HEK293 (cell line): ENCODE results near the gene RFESD.

Experiments
- CTCF ChIA-PET: fragments of 350-600 bp; formaldehyde crosslinking; extraction: SDS; loops from one replicate; lab custom pipeline; 2021; ENCODE audit warnings: antibody characterized with exemption; lab: Yijun Ruan, JAX
- POLR2A ChIA-PET: fragments of 300-600 bp; formaldehyde crosslinking; extraction: SDS; loops from one replicate; lab custom pipeline; 2020; ENCODE audit warnings: antibody characterized with exemption, inconsistent platforms; lab: Yijun Ruan, JAX
- H3K27ac ChIP-seq: fragments of 200-500 bp; sonication (Bioruptor generic); 2 replicates; pipeline ENCODE4 v1.5.1; 2014; ENCODE audit warnings: low read depth, low read length, control low read depth, inconsistent platforms; ENCODE audit errors: extremely low read depth
- H3K36me3 ChIP-seq, 2 experiments: fragments of 200-500 bp in 1 of 2; sonication (Bioruptor generic) in 1 of 2; 1 replicate in 1 of 2; 2 replicates in 1 of 2; pipeline ENCODE4 v1.5.1; 2014 to 2017; ENCODE audit warnings: inconsistent platforms in 2 of 2, low read length in 2 of 2; ENCODE audit not compliant: control insufficient read depth in 2 of 2, insufficient read depth in 1 of 2
- H3K4me1 ChIP-seq: fragments of 200-500 bp; sonication (Bioruptor generic); 2 replicates; pipeline ENCODE4 v1.5.1; 2014; ENCODE audit warnings: mild to moderate bottlenecking, low read length, inconsistent platforms; ENCODE audit not compliant: control insufficient read depth, insufficient read depth
- H3K4me3 ChIP-seq: 2 replicates; pipeline ENCODE4 v1.5.1; 2011; ENCODE audit warnings: low read depth, mild to moderate bottlenecking, control low read depth, low read length, moderate library complexity
- H3K9me3 ChIP-seq: fragments of 200-500 bp; sonication (Bioruptor generic); 2 replicates; pipeline ENCODE4 v1.5.1; 2014; ENCODE audit warnings: low read depth, low read length, inconsistent platforms; ENCODE audit not compliant: control insufficient read depth, insufficient read depth
- GFI1B ChIP-seq: fragments of 450-650 bp; formaldehyde crosslinking; IDR thresholded peaks from 2 replicates; pipeline ENCODE4 v1.5.1; 2016; ENCODE audit warnings: missing biosample characterization, missing genetic modification characterization
- GLI2 ChIP-seq: fragments of 450-650 bp; formaldehyde crosslinking; IDR thresholded peaks from 2 replicates; pipeline ENCODE4; 2017; ENCODE audit warnings: missing biosample characterization, missing genetic modification characterization, low read depth, borderline replicate concordance
- GLIS1 ChIP-seq: fragments of 450-650 bp; formaldehyde crosslinking; IDR thresholded peaks from 2 replicates; pipeline ENCODE4 v1.5.1; 2016; ENCODE audit warnings: missing biosample characterization, missing genetic modification characterization
- HOXA7 ChIP-seq: sonication (generic); formaldehyde crosslinking; IDR thresholded peaks from 2 replicates; pipeline ENCODE4 v1.8.1; 2022; ENCODE audit warnings: missing genetic modification reagents, borderline replicate concordance
- ZFP41 ChIP-seq: fragments of 450-650 bp; formaldehyde crosslinking; IDR thresholded peaks from 2 replicates; pipeline ENCODE4 v1.5.1; 2016; ENCODE audit warnings: missing biosample characterization, missing genetic modification characterization, borderline replicate concordance
- ZNF174 ChIP-seq: fragments of 450-650 bp; formaldehyde crosslinking; IDR thresholded peaks from 2 replicates; pipeline ENCODE4 v1.5.0; 2017; ENCODE audit warnings: missing biosample characterization, mild to moderate bottlenecking, missing genetic modification characterization
- ZNF274 ChIP-seq, 2 experiments: fragments of 200-500 bp in 1 of 2; fragments of 450-650 bp in 1 of 2; sonication (Bioruptor generic) in 1 of 2; formaldehyde crosslinking in 1 of 2; IDR thresholded peaks; 2 replicates each; pipeline versions ENCODE4 v1.5.1 to v1.6.1; 2014 to 2016; ENCODE audit warnings: borderline replicate concordance in 1 of 2, inconsistent platforms in 1 of 2, low read length in 1 of 2, missing biosample characterization in 1 of 2, missing genetic modification characterization in 1 of 2
- ZNF311 ChIP-seq: fragments of 450-650 bp; formaldehyde crosslinking; IDR thresholded peaks from 2 replicates; pipeline ENCODE4 v1.5.1; 2017; ENCODE audit warnings: missing biosample characterization, missing genetic modification characterization, borderline replicate concordance
- ZNF354C ChIP-seq: fragments of 450-650 bp; formaldehyde crosslinking; IDR thresholded peaks from 2 replicates; pipeline ENCODE4 v1.5.1; 2016; ENCODE audit warnings: missing biosample characterization, missing genetic modification characterization, low read depth, borderline replicate concordance
- ZNF514 ChIP-seq: fragments of 450-650 bp; formaldehyde crosslinking; IDR thresholded peaks from 2 replicates; pipeline ENCODE4 v1.5.1; 2016; ENCODE audit warnings: missing biosample characterization, missing genetic modification characterization
- ZNF660 ChIP-seq: fragments of 450-650 bp; IDR thresholded peaks from 2 replicates; pipeline ENCODE4 v1.5.1; 2018; ENCODE audit warnings: missing biosample characterization, mild to moderate bottlenecking, missing genetic modification characterization
- ZNF707 ChIP-seq: fragments of 450-650 bp; formaldehyde crosslinking; IDR thresholded peaks from 2 replicates; pipeline ENCODE4 v1.5.1; 2016; ENCODE audit warnings: missing biosample characterization, missing genetic modification characterization
- ZNF76 ChIP-seq: fragments of 450-650 bp; formaldehyde crosslinking; IDR thresholded peaks from 2 replicates; pipeline ENCODE4; 2016; ENCODE audit warnings: low read depth, missing biosample characterization, missing genetic modification characterization, borderline replicate concordance
- TF ChIP-seq, protein P1 (sequence below): fragments of 450-650 bp; formaldehyde crosslinking; IDR thresholded peaks from 2 replicates; pipeline ENCODE4 v1.5.1; 2017; ENCODE audit warnings: missing biosample characterization, missing genetic modification characterization
- TF ChIP-seq, protein P2 (sequence below): fragments of 450-650 bp; formaldehyde crosslinking; IDR thresholded peaks from 2 replicates; pipeline ENCODE4 v1.5.1; 2017; ENCODE audit warnings: missing biosample characterization, mild to moderate bottlenecking, missing genetic modification characterization, moderate library complexity
- TF ChIP-seq, protein P3 (sequence below): fragments of 450-650 bp; IDR thresholded peaks from 2 replicates; pipeline ENCODE4 v1.5.1; 2018; ENCODE audit warnings: missing biosample characterization, mild to moderate bottlenecking, missing genetic modification characterization
- TF ChIP-seq, protein P4 (sequence below): fragments of 450-650 bp; formaldehyde crosslinking; IDR thresholded peaks from 2 replicates; pipeline ENCODE4 v1.5.1; 2016; ENCODE audit warnings: missing biosample characterization, missing genetic modification characterization, borderline replicate concordance

Gene RFESD

DNA sequence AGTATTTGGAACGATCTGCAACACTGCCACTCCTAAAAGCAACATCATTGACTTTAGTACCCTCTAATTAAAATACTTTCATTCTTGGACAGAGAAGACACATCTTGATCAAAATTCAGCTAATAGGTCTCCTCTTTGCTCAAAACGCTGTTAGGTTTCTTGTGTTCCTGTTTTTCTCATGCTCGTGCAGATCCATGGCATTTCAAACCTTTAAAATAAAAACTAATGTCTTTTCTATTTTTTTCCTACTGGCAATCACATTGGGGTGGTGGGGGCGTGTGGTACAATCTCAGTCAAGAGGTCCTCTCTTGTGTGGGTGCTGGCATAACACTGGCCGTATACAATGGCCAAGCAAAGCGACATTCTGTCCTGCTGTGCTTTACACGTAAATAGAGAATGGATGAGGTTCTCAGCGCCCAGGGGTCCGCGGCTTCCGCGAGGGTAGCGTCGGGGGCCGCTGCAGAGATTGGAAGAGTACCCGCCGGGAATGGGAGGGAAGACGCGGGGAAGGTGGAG lies 27.0 kb upstream of the RFESD start:
- Histone ChIP-seq H3K36me3 (no peaks in the 10 kb centered on the region), H3K27ac (no peak overlapping the region), H3K4me1 (no peaks in the 10 kb centered on the region), H3K4me3 (no peak overlapping the region), H3K9me3 (no peaks in the 10 kb centered on the region)
- ChIA-PET POLR2A (no interaction called here), CTCF (no interaction called here)
- TF ChIP-seq GLI2 (tag by site-specific recombination), result no peak
- TF ChIP-seq ZNF707, result no peak
- TF ChIP-seq ZNF311 (tag by site-specific recombination), result no peak
- TF ChIP-seq, protein P1, sequence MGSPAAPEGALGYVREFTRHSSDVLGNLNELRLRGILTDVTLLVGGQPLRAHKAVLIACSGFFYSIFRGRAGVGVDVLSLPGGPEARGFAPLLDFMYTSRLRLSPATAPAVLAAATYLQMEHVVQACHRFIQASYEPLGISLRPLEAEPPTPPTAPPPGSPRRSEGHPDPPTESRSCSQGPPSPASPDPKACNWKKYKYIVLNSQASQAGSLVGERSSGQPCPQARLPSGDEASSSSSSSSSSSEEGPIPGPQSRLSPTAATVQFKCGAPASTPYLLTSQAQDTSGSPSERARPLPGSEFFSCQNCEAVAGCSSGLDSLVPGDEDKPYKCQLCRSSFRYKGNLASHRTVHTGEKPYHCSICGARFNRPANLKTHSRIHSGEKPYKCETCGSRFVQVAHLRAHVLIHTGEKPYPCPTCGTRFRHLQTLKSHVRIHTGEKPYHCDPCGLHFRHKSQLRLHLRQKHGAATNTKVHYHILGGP (tag by site-specific recombination), result no peak
- TF ChIP-seq ZNF660 (tag by site-specific recombination), result no peak
- TF ChIP-seq GFI1B (tag by site-specific recombination), result no peak
- TF ChIP-seq ZNF174 (tag by site-specific recombination), result no peak
- no peak for TF ChIP-seq ZFP41
- TF ChIP-seq, protein P2, sequence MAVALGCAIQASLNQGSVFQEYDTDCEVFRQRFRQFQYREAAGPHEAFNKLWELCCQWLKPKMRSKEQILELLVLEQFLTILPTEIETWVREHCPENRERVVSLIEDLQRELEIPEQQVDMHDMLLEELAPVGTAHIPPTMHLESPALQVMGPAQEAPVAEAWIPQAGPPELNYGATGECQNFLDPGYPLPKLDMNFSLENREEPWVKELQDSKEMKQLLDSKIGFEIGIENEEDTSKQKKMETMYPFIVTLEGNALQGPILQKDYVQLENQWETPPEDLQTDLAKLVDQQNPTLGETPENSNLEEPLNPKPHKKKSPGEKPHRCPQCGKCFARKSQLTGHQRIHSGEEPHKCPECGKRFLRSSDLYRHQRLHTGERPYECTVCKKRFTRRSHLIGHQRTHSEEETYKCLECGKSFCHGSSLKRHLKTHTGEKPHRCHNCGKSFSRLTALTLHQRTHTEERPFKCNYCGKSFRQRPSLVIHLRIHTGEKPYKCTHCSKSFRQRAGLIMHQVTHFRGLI, result no peak
- no peak for TF ChIP-seq ZNF76 (tag by site-specific recombination)
- no peak for TF ChIP-seq ZNF514 (tag by site-specific recombination)
- no peak for TF ChIP-seq ZNF274 (IDR thresholded peaks at IDR 0.05; ENCODE audit: low read length)
- no peak for TF ChIP-seq ZNF274 (tag by site-specific recombination; IDR thresholded peaks at IDR 0.05; ENCODE audit: borderline replicate concordance)
- TF ChIP-seq GLIS1 (tag by site-specific recombination), result no peak
- TF ChIP-seq HOXA7 (CRISPR knock-in tag), result no peak
- TF ChIP-seq ZNF354C (tag by site-specific recombination), result no peak
- TF ChIP-seq, protein P3, sequence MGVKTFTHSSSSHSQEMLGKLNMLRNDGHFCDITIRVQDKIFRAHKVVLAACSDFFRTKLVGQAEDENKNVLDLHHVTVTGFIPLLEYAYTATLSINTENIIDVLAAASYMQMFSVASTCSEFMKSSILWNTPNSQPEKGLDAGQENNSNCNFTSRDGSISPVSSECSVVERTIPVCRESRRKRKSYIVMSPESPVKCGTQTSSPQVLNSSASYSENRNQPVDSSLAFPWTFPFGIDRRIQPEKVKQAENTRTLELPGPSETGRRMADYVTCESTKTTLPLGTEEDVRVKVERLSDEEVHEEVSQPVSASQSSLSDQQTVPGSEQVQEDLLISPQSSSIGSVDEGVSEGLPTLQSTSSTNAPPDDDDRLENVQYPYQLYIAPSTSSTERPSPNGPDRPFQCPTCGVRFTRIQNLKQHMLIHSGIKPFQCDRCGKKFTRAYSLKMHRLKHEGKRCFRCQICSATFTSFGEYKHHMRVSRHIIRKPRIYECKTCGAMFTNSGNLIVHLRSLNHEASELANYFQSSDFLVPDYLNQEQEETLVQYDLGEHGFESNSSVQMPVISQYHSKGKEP (tag by site-specific recombination), result no peak
- TF ChIP-seq, protein P4, sequence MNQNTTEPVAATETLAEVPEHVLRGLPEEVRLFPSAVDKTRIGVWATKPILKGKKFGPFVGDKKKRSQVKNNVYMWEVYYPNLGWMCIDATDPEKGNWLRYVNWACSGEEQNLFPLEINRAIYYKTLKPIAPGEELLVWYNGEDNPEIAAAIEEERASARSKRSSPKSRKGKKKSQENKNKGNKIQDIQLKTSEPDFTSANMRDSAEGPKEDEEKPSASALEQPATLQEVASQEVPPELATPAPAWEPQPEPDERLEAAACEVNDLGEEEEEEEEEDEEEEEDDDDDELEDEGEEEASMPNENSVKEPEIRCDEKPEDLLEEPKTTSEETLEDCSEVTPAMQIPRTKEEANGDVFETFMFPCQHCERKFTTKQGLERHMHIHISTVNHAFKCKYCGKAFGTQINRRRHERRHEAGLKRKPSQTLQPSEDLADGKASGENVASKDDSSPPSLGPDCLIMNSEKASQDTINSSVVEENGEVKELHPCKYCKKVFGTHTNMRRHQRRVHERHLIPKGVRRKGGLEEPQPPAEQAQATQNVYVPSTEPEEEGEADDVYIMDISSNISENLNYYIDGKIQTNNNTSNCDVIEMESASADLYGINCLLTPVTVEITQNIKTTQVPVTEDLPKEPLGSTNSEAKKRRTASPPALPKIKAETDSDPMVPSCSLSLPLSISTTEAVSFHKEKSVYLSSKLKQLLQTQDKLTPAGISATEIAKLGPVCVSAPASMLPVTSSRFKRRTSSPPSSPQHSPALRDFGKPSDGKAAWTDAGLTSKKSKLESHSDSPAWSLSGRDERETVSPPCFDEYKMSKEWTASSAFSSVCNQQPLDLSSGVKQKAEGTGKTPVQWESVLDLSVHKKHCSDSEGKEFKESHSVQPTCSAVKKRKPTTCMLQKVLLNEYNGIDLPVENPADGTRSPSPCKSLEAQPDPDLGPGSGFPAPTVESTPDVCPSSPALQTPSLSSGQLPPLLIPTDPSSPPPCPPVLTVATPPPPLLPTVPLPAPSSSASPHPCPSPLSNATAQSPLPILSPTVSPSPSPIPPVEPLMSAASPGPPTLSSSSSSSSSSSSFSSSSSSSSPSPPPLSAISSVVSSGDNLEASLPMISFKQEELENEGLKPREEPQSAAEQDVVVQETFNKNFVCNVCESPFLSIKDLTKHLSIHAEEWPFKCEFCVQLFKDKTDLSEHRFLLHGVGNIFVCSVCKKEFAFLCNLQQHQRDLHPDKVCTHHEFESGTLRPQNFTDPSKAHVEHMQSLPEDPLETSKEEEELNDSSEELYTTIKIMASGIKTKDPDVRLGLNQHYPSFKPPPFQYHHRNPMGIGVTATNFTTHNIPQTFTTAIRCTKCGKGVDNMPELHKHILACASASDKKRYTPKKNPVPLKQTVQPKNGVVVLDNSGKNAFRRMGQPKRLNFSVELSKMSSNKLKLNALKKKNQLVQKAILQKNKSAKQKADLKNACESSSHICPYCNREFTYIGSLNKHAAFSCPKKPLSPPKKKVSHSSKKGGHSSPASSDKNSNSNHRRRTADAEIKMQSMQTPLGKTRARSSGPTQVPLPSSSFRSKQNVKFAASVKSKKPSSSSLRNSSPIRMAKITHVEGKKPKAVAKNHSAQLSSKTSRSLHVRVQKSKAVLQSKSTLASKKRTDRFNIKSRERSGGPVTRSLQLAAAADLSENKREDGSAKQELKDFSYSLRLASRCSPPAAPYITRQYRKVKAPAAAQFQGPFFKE (tag by site-specific recombination), result no peak
